PC-3 (cell line): ENCODE data around the gene TMEM178B. TPM values are rescaled to one million over a fixed set of nuclear protein-coding genes. Genes with fewer than 3 reads are reported as not detected.

Experiments used
- ATAC-seq: fragments of 200-7000 bp; cut with Tn5 transposase; 2 replicates; pipeline ENCODE4 v1.9.1; 2020; ENCODE audit warnings: mild to moderate bottlenecking, moderate library complexity
- BruUV-seq: library from RNA; stranded (reverse); fragments of 400-500 nt; replicated peaks from 2 replicates; lab custom pipeline; 2021; lab: Mats Ljungman, UMichigan
- CTCF ChIA-PET: fragments of 300-600 bp; sonication (Branson Sonifier 250); formaldehyde crosslinking; loops from one replicate; lab custom pipeline; 2022; ENCODE audit warnings: antibody characterized with exemption; lab: Charles Lee
- POLR2A ChIA-PET: fragments of 300-600 bp; sonication (Branson Sonifier 250); formaldehyde crosslinking; loops from one replicate; lab custom pipeline; 2022; ENCODE audit warnings: antibody characterized with exemption; ENCODE audit not compliant: unreplicated experiment; lab: Charles Lee
- DNase-seq: peaks from one replicate; pipeline ENCODE4 v3.0.0-alpha.2; 2015
- H2AFZ ChIP-seq: fragments of 300-600 bp; sonication (generic); 2 replicates; pipeline ENCODE4 v1.6.0; 2016; ENCODE audit warnings: antibody characterized with exemption, low read length
- H3F3A ChIP-seq: fragments of 300-600 bp; sonication (generic); one replicate; pipeline ENCODE4 v1.6.0; 2017; ENCODE audit warnings: antibody characterized with exemption, low read length, control low read depth, mild to moderate bottlenecking; ENCODE audit not compliant: unreplicated experiment
- H3K27ac ChIP-seq: fragments of 300-600 bp; sonication (generic); 2 replicates; pipeline ENCODE4 v1.5.1; 2016; ENCODE audit warnings: mild to moderate bottlenecking, low read length
- H3K27me3 ChIP-seq: fragments of 300-600 bp; sonication (generic); 2 replicates; pipeline ENCODE4 v1.6.1; 2016; ENCODE audit warnings: low read length, mixed read lengths
- H3K36me3 ChIP-seq: fragments of 300-600 bp; sonication (generic); 2 replicates; pipeline ENCODE4 v1.6.1; 2016; ENCODE audit warnings: low read depth, mixed run types, low read length, mixed read lengths
- H3K4me1 ChIP-seq: fragments of 300-600 bp; sonication (generic); 2 replicates; pipeline ENCODE4 v1.5.1; 2016; ENCODE audit warnings: low read length; ENCODE audit not compliant: insufficient read depth
- H3K4me2 ChIP-seq: fragments of 300-600 bp; sonication (generic); 2 replicates; pipeline ENCODE4 v1.6.0; 2016; ENCODE audit warnings: low read length
- H3K4me3 ChIP-seq: fragments of 300-600 bp; sonication (generic); 2 replicates; pipeline ENCODE4 v1.5.1; 2016; ENCODE audit warnings: mild to moderate bottlenecking, low read length, mixed read lengths
- H3K79me2 ChIP-seq: fragments of 300-600 bp; sonication (generic); 2 replicates; pipeline ENCODE4 v1.6.1; 2017; ENCODE audit warnings: low read length, mixed read lengths
- H3K9ac ChIP-seq: fragments of 300-600 bp; sonication (generic); 2 replicates; pipeline ENCODE4 v1.6.0; 2016; ENCODE audit warnings: mild to moderate bottlenecking, low read length
- H3K9me2 ChIP-seq: fragments of 300-600 bp; sonication (generic); replicated peaks from 2 replicates; pipeline ENCODE4 v1.6.1; 2016; ENCODE audit warnings: mixed run types, low read length, mixed read lengths
- H3K9me3 ChIP-seq: fragments of 300-600 bp; sonication (generic); 2 replicates; pipeline ENCODE4 v1.6.1; 2016; ENCODE audit warnings: low read length, mixed read lengths
- H4K20me1 ChIP-seq: fragments of 300-600 bp; sonication (generic); 2 replicates; pipeline ENCODE4 v1.6.1; 2016; ENCODE audit warnings: low read length, mixed read lengths
- CTCF ChIP-seq: fragments of 300-600 bp; sonication (generic); conservative IDR thresholded peaks from 2 replicates; pipeline ENCODE4 v1.5.1; 2017; ENCODE audit warnings: antibody characterized with exemption, low read depth, mild to moderate bottlenecking, low read length
- EZH2 ChIP-seq: fragments of 300-600 bp; sonication (generic); IDR thresholded peaks from one replicate; pipeline ENCODE4 v1.6.1; 2017; ENCODE audit warnings: antibody characterized with exemption, mild to moderate bottlenecking, low read length; ENCODE audit not compliant: unreplicated experiment
- EZH2phosphoT487 ChIP-seq: fragments of 300-600 bp; sonication (generic); IDR thresholded peaks from 2 replicates; pipeline ENCODE4 v1.6.1; 2018; ENCODE audit warnings: mild to moderate bottlenecking, antibody characterized with exemption, low read length, borderline replicate concordance
- intact Hi-C: fragments of 100-400 bp; cut with micrococcal nuclease; formaldehyde crosslinking; loops from 2 replicates; pipeline ENCODE4 v1.9.0; 2023
- total RNA-seq: library from RNA; depleted of rRNA; stranded (reverse); fragments of >200 nt; gene quantifications from 2 replicates; pipeline ENCODE4 v1.2.3, GENCODE V29; 2014

TMEM178B gene
- total RNA-seq, 1 experiment from 2014 or later, result 0.29 TPM

- no peaks in the 10 kb centered on the region for H4K20me1 ChIP-seq
- no peak overlapping the region for H3K27ac ChIP-seq
- H3K36me3 ChIP-seq, result no peaks in the 10 kb centered on the region
- H3K27me3 ChIP-seq, result peaks cover 31% of the 10 kb centered on the region; the same call in 1 of the 2 replicates
- H3F3A ChIP-seq, result no peaks in the 10 kb centered on the region
- no peaks in the 10 kb centered on the region for H3K9me3 ChIP-seq
- no peak overlapping the region for H3K4me2 ChIP-seq
- ATAC-seq (no peak), DNase-seq (no peak)
- no peak overlapping the region for H3K4me3 ChIP-seq
- no peak for TF ChIP-seq CTCF
- ChIA-PET POLR2A (no interaction called here), CTCF (no interaction called here)
- H2AFZ ChIP-seq, result no peak overlapping the region
- H3K4me1 ChIP-seq, result no peaks in the 10 kb centered on the region
- BruUV-seq, result no TSS peak
- H3K9me2 ChIP-seq, result no peaks in the 10 kb centered on the region
- H3K79me2 ChIP-seq, result no peaks in the 10 kb centered on the region
- H3K9ac ChIP-seq, result no peak overlapping the region
- intact Hi-C loops, result no loop called here
Observed at GRCh38 chr7:141045126-141045841, 28.6 kb upstream of the TMEM178B start.

- POLR2A ChIA-PET, result no interaction called here
- no peak for DNase-seq
- H3K4me3 ChIP-seq, result no peak overlapping the region
- no peaks in the 10 kb centered on the region for H3K36me3 ChIP-seq
- H3K4me2 ChIP-seq, result no peak overlapping the region
- no peaks in the 10 kb centered on the region for H3K9me3 ChIP-seq
- CTCF ChIA-PET, result no interaction called here
- H4K20me1 ChIP-seq, result no peaks in the 10 kb centered on the region
- no peaks in the 10 kb centered on the region for H3K79me2 ChIP-seq
- no peak overlapping the region for H3K9ac ChIP-seq
- peaks cover 33% of the 10 kb centered on the region; the same call in 1 of the 2 replicates for H3K27me3 ChIP-seq
- H3K4me1 ChIP-seq, result no peaks in the 10 kb centered on the region
- no TSS peak for BruUV-seq
- no peaks in the 10 kb centered on the region for H3K9me2 ChIP-seq
- intact Hi-C loops, result no loop called here
- no peaks in the 10 kb centered on the region for H3F3A ChIP-seq
- ATAC-seq, result no peak
- no peak overlapping the region for H3K27ac ChIP-seq
- no peak overlapping the region for H2AFZ ChIP-seq
- TF ChIP-seq CTCF (no peak), EZH2 (no peak), EZH2phosphoT487 (no peak)
Observed at GRCh38 chr7:141045842-141046620, 27.8 kb upstream of the TMEM178B start.

DNA sequence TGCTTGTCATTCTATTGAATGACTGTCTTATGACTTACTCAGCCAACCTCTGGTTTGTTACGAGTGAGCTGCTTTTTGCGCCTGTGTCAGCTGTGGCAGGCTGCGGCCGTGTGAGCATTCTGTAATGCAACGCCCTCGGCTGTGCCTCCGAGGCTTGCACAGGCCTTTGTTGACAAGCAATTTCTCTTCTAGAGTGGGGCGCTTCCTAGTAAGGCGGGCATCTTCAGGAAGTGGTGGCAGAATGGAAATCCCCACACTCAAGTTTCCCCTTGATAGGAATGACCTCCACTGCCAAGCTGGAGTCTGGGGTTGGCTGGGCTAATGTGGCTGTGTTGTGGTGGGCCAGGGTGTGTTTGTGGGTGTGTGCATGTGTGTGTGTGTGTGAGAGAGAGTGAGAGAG is 20.2 kb upstream of the TMEM178B start:
- no peak overlapping the region for H3K4me2 ChIP-seq
- BruUV-seq, result no TSS peak
- no peaks in the 10 kb centered on the region for H3K4me1 ChIP-seq
- ATAC-seq, result no peak
- intact Hi-C loops, result no loop called here
- no peak for DNase-seq
- H3K27me3 ChIP-seq, result peaks cover 54% of the 10 kb centered on the region
- H2AFZ ChIP-seq, result no peak overlapping the region
- H3K4me3 ChIP-seq, result no peak overlapping the region
- no peaks in the 10 kb centered on the region for H3F3A ChIP-seq
- ChIA-PET POLR2A (no interaction called here), CTCF (no interaction called here)
- H3K27ac ChIP-seq, result no peak overlapping the region
- no peaks in the 10 kb centered on the region for H3K36me3 ChIP-seq
- TF ChIP-seq CTCF (no peak), EZH2 (no peak), EZH2phosphoT487 (no peak)
- no peaks in the 10 kb centered on the region for H3K79me2 ChIP-seq
- no peaks in the 10 kb centered on the region for H3K9me3 ChIP-seq
- no peaks in the 10 kb centered on the region for H3K9me2 ChIP-seq
- H4K20me1 ChIP-seq, result no peaks in the 10 kb centered on the region
- H3K9ac ChIP-seq, result no peak overlapping the region
